Peyer's patch (tissue), 4 donors: ENCODE results near the gene F2. TPM values are rescaled to one million over a fixed set of nuclear protein-coding genes. Genes with fewer than 3 reads are reported as not detected.

ENCODE experiments used
- DNase-seq, 3 donors: peaks; one replicate each; pipeline ENCODE4 v3.0.0-alpha.2; 2017 to 2019
- H3K27ac ChIP-seq, 4 donors: fragments of 200-600 bp; sonication (generic); one replicate each; pipeline ENCODE4 v1.5.1; 2016 to 2019
- H3K27me3 ChIP-seq, 2 donors: fragments of 200-600 bp; sonication (generic); one replicate each; pipeline ENCODE4 v1.5.1; 2019
- H3K36me3 ChIP-seq, 3 donors: fragments of 200-600 bp; sonication (generic); one replicate each; pipeline ENCODE4 v1.5.1; 2016 to 2019
- H3K4me1 ChIP-seq, 4 donors: fragments of 200-600 bp; sonication (generic); one replicate each; pipeline ENCODE4 v1.5.1; 2016 to 2019
- H3K4me3 ChIP-seq, 4 donors: fragments of 200-600 bp; sonication (generic); 1 replicate in 3 of 4; 2 replicates in 1 of 4; pipeline ENCODE4 v1.5.1; 2016 to 2019; ENCODE audit warnings: mild to moderate bottlenecking in 1 of 4
- H3K9me3 ChIP-seq, 4 donors: fragments of 200-600 bp; sonication (generic); one replicate each; pipeline ENCODE4 v1.5.1; 2016 to 2019; ENCODE audit warnings: mild to moderate bottlenecking in 1 of 4
- POLR2A ChIP-seq, 2 donors: fragments of 450-650 bp; IDR thresholded peaks; one replicate each; pipeline ENCODE4 v1.5.1; 2017; ENCODE audit warnings: antibody characterized with exemption in 2 of 2, mild to moderate bottlenecking in 2 of 2, moderate library complexity in 2 of 2
- total RNA-seq, 4 donors: library from RNA; depleted of rRNA; stranded (reverse); fragments of >200 nt; gene quantifications; one replicate each; pipeline ENCODE4 v1.1.0, GENCODE V29; 2016
- TF ChIP-seq, protein P1 (sequence below), 6 experiments: fragments of 450-650 bp in 4 of 6; fragments of 200-600 bp in 2 of 6; sonication (generic) in 1 of 6; IDR thresholded peaks; one replicate each; pipeline ENCODE4 v1.5.1; 2017 to 2019; ENCODE audit warnings: antibody characterized with exemption in 6 of 6, mild to moderate bottlenecking in 3 of 6, moderate library complexity in 1 of 6

F2 gene
- total RNA-seq, 4 donors from 2014 or later: 0.53 TPM; not detected in 3

DNA sequence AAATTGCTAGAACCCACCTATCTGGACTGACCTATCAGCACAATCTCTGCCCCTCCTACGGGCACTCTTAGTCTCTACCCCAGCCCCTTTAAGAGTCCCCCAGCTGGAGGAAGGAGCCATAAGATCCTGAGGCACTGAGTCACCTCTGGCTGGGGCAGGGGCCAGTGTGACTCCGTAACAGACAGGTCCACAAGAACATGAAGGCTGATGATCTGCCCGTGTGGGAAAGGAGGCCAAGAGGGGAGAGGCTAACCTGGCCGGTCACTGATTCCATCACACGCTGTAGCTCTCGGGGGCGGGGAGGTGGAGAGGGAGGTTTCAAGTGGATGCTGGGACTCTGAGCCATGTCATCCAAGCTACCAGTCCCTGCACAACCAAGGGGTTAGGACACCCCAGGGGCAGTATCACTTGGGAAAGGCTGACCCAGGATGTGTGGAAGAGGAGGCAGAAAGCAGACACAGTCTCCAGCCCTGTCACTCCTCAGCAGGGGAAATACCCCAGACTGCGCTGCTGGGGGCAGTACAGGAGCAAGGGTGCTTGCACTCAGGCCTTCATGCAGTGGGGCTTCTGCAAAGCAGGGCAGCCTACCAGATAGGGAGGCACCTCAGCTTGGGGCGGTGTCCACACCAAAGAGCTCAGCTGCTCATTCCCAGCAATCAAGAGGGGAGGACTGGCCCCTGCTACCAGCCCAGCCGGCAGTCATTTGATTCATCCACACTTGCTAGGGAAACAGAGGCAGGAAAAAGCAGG lies 40.8 kb upstream of the F2 start:
- Histone ChIP-seq H3K4me3 (no peak overlapping the region), H3K27ac (no peak overlapping the region), H3K27me3 (no peaks in the 10 kb centered on the region), H3K9me3 (no peaks in the 10 kb centered on the region), H3K36me3 (peaks cover 0 to 74% (median 0%) of the 10 kb centered on the region in 3 donors), H3K4me1 (peaks cover 9 to 19% (median 17%) of the 10 kb centered on the region in 4 donors)
- no peak for TF ChIP-seq POLR2A (IDR thresholded peaks at IDR 0.05)
- no peak for DNase-seq

DNA sequence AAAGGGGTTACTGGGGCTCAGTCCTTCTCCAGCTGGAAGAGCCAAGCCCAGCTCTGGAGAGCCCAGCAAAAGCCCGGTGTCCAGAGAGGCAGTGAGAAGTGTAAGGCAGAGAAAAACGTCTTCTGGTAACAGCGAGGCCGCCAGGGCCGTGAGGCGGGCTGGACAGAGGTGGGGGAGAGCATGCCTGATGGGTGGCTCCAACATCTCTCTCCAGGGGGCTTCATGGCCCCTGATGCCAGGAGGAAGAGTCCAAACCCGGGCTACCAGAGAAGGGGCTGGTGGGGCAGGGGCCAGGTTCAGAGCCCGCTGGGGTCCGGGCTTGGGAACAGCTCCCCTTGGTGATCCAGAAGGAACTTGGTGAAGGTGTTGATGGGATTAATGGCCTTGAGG lies 40.3 kb upstream of the F2 start:
- H3K27me3 ChIP-seq: no peaks in the 10 kb centered on the region
- H3K27ac ChIP-seq: no peak overlapping the region
- DNase-seq: no peak
- no peaks in the 10 kb centered on the region for H3K9me3 ChIP-seq
- H3K4me1 ChIP-seq: peaks cover 9 to 19% (median 17%) of the 10 kb centered on the region in 4 donors
- no peak overlapping the region for H3K4me3 ChIP-seq
- peaks cover 0 to 74% (median 0%) of the 10 kb centered on the region in 3 donors for H3K36me3 ChIP-seq
- TF ChIP-seq POLR2A (IDR thresholded peaks at IDR 0.05): no peak

DNA sequence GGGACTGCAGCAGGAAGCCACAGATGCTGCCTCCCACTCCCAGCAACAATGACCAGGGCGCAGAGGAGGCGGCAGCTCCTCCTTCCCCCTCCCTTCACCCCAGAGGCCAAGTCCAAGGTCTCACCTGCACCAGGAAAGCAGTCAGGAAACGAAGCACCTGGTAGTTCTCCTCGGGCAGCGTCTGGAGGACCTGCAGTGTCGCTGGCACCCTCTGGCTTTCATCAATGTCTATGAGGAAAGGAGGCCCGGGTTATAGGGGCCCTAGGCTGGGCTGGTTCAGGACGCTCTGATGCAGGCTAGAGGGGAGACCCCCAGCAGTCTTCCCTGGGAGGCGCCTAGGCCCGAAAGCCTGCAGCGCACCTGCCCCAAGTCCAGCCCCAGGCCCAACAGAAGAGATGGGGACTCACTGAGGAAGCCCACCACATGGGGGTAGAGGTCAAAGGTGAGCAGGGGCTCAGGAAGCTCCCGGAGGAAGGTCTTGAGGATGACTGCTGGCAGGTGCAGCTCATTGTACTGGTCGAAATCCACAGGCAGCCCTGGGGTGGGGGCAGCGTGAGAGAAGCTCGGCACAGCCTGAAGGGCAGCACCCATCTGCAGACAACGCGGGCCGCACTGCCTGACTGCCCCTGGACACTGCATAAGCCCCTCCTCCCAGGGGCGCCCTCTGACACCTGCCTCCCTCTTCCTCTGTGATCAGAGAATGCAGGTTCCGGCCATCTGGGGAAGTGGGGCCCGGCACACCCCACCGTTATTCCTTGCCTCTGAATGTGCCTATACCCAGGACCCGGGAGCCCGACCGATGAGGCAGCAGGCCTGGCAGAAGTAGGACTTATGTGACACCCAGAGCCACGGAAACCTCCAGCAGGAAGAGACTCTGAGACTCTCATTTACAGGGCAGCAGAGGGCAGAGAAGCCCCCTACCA lies 39.5 kb upstream of the F2 start:
- Histone ChIP-seq H3K36me3 (peaks cover 0 to 78% (median 0%) of the 10 kb centered on the region in 3 donors), H3K9me3 (no peaks in the 10 kb centered on the region), H3K4me3 (no peak overlapping the region), H3K27ac (no peak overlapping the region), H3K4me1 (peaks cover 9 to 17% (median 15%) of the 10 kb centered on the region in 4 donors), H3K27me3 (no peaks in the 10 kb centered on the region)
- TF ChIP-seq, protein P1, sequence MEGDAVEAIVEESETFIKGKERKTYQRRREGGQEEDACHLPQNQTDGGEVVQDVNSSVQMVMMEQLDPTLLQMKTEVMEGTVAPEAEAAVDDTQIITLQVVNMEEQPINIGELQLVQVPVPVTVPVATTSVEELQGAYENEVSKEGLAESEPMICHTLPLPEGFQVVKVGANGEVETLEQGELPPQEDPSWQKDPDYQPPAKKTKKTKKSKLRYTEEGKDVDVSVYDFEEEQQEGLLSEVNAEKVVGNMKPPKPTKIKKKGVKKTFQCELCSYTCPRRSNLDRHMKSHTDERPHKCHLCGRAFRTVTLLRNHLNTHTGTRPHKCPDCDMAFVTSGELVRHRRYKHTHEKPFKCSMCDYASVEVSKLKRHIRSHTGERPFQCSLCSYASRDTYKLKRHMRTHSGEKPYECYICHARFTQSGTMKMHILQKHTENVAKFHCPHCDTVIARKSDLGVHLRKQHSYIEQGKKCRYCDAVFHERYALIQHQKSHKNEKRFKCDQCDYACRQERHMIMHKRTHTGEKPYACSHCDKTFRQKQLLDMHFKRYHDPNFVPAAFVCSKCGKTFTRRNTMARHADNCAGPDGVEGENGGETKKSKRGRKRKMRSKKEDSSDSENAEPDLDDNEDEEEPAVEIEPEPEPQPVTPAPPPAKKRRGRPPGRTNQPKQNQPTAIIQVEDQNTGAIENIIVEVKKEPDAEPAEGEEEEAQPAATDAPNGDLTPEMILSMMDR (IDR thresholded peaks at IDR 0.05): no peak
- DNase-seq: no peak

DNA sequence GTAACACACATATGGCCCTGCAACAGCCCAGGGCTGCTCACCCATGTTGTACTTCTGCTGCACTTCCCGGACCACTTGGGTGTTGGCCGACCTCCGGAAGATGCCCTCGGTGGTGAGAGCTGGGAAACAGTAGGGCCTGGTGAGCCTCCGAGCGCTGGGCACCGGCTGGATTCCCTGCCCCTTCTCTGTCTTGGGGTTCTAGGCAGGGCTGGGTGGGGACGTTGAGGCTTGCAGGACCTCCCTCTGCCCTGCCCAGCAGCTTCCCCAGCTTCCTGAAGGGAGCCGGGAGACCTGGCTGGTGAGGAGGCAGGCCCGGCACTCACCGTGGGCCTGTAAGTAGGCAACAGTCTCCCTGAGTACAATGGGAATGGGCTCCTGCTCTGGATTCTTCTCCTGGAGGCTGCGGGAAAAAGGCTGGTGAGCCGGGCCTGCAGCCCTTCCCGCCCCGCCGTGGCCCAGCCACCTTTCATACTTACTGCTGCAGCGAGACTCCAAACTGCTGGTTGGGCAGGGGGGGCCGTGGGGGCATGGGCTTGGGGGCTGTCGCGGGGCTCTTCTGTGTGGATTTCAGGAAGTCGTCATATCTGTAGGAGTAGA lies 38.8 kb upstream of the F2 start:
- H3K36me3 ChIP-seq: peaks cover 0 to 82% (median 0%) of the 10 kb centered on the region in 3 donors
- no peak for TF ChIP-seq POLR2A (IDR thresholded peaks at IDR 0.05)
- TF ChIP-seq, protein P1 (IDR thresholded peaks at IDR 0.05): no peak
- H3K4me1 ChIP-seq: peaks cover 3 to 10% (median 9%) of the 10 kb centered on the region in 4 donors
- no peaks in the 10 kb centered on the region for H3K9me3 ChIP-seq
- DNase-seq: no peak
- H3K27ac ChIP-seq: no peak overlapping the region
- H3K27me3 ChIP-seq: no peaks in the 10 kb centered on the region
- no peak overlapping the region for H3K4me3 ChIP-seq

DNA sequence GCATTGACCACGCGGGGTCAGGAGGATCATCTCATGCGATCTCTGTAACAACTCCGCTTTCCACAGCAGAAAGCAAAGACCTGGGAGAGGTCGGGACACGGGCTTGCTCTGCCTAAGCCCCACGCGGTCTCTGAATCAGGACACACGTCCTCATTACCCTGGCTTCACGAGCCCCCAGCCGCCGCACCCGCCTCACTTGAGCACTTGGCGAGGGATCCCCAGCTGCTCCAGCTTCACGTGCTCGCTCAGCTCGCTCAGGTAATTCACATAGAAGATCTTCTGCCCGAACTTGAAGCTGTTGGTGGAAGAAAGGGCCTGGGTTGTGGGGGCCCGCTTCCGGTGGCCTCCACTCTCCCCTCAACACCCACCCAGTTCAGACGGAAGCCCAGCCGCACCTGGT lies 38.2 kb upstream of the F2 start:
- Histone ChIP-seq H3K27ac (no peak overlapping the region), H3K9me3 (no peaks in the 10 kb centered on the region), H3K27me3 (no peaks in the 10 kb centered on the region), H3K4me3 (no peak overlapping the region), H3K4me1 (peaks cover 2 to 7% (median 3%) of the 10 kb centered on the region in 4 donors), H3K36me3 (peaks cover 0 to 87% (median 0%) of the 10 kb centered on the region in 3 donors)
- DNase-seq: no peak
- TF ChIP-seq, protein P1 (IDR thresholded peaks at IDR 0.05): no peak
- no peak for TF ChIP-seq POLR2A (IDR thresholded peaks at IDR 0.05)

DNA sequence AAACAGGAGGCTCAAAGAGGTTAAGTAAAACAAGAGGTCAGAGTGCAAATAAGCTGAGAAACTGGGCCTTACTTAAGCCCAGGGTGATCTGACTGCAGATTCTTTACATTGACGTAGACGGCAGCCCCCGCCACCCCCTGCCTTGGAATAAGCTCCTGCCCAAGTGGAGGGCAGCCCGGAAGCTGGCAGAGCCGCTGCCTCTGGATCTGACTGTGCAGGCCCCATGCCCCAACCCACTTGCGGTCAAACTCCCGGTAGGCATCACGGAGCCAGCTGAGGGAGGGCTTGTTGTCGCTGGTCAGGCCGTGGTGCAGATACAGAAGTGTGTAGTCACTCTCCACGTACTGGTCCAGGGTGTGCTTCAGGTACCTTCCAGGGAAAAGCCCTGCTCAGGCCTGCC lies 37.2 kb upstream of the F2 start:
- TF ChIP-seq, protein P1 (IDR thresholded peaks at IDR 0.05): no peak
- TF ChIP-seq POLR2A (IDR thresholded peaks at IDR 0.05): no peak
- DNase-seq: peak in 1 of 3 donors; percentile 29
- H3K36me3 ChIP-seq: peaks cover 0 to 91% (median 0%) of the 10 kb centered on the region in 3 donors

More for the DNA sequence above, 37.2 kb upstream of the F2 start:
- H3K4me3 ChIP-seq: no peak overlapping the region
- H3K4me1 ChIP-seq: peaks cover 0 to 4% (median 0%) of the 10 kb centered on the region in 4 donors
- no peaks in the 10 kb centered on the region for H3K27me3 ChIP-seq
- H3K27ac ChIP-seq: no peak overlapping the region
- H3K9me3 ChIP-seq: no peaks in the 10 kb centered on the region
